HG03139 (cell line): ENCODE results near the gene SIM1.

Experiments
- ATAC-seq: cut with Tn5 transposase; IDR thresholded peaks from one replicate; pipeline ENCODE4 v1.9.1; 2021; ENCODE audit not compliant: unreplicated experiment

Gene SIM1

GRCh38 chr6:100473182-100473581 lies 8.5 kb upstream of the SIM1 start:
- no peak for ATAC-seq

DNA sequence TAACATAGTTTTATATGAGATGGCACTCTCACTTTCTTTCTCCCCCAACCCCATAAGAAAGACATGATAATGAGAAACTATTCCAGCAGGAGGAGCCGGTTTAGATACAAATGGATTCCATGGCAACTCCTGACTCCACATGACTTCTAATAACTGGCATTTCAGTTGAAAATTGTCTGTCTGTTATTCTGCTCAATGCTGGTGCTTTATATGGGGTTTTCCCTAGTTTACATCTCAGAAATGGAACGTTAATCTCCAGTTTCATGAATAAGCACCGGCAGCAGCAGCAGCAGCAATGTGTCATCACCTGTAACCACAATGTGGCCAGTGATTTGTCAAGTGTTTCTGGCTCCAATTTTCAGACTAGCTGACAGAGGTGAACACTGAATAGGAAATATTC lies 8.0 kb upstream of the SIM1 start:
- peak; percentile 91 for ATAC-seq

- ATAC-seq = no peak
Observed at GRCh38 chr6:100470422-100471120, 5.8 kb upstream of the SIM1 start.

GRCh38 chr6:100469101-100469859 lies 4.6 kb upstream of the SIM1 start:
- ATAC-seq = no peak

- ATAC-seq = no peak
Observed at GRCh38 chr6:100468016-100468622, 3.4 kb upstream of the SIM1 start.

- ATAC-seq = no peak
Observed at GRCh38 chr6:100467129-100468015, 2.7 kb upstream of the SIM1 start.

DNA sequence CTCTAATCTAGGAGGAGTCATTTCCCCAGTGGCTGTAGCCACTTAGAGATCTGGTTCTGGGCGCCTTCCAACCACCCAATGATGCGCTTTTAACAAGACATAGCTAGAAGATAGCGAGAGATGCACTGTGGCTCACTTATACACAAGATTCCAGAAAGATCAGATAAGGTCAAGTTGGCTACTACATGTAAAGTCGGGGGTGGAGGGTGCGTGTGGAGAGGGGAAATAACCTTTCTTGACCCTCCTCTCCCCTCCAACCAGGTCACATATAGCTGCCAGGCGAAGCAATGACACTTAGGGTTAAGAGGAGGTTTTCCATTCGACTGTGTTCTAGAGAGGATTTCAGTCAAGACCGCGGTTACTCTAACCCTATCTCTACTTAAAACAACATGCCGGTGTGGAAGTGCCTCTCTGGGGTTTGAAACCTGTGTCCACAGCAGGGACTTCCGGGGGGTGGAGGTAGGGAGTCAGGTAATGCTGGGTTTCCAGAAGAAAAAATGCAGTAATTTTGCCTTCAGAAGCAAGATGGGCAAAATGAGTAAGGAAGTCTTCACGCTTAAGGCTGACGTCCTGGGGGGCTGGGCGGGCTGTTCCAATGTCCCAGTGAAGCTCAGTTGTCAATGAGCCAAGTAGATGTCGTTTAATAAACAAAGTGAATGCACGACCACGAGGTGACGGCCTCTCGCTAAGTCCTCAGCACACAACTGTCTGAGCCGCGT lies 1.8 kb upstream of the SIM1 start:
- ATAC-seq = no peak

DNA sequence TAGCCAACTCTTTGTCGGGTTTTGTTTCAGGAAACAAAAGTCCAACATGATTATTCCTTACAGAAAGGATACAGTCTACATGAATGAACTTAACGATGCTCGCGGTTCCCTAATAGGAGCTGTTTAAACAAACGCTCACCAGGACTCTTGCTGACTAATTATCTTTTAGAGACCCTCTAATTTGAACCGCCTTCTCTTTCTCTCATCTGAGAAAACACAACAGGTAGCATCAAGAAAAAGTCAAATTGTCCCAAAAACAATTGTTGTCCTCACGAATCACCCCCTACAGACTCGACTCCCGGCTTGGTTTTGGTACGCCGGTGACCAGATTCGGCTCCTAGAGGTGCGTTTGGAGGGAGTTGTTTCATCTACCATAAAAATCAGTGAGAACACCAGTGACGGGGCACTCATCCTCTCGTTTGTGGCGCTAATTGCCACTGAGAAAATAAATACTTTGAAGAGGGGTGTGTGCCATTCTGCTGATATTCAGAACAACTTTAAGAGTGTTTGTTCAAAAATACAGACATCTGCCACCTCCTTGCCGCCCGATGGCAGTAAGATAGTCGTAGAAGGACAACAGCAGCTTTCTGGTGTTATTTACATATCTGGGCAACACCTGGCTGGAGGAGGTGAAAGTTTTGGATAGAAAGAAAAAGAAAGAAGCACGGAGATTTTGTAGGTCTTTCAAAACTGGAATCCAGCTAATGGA lies 1.1 kb upstream of the SIM1 start:
- ATAC-seq = no peak

- no peak for ATAC-seq
Observed at GRCh38 chr6:100464162-100464851, 414 bp downstream of the SIM1 start.

- no peak for ATAC-seq
Observed at GRCh38 chr6:100463630-100464161, 1.0 kb downstream of the SIM1 start.

- ATAC-seq = no peak
Observed at GRCh38 chr6:100462706-100463629, 1.8 kb downstream of the SIM1 start.

DNA sequence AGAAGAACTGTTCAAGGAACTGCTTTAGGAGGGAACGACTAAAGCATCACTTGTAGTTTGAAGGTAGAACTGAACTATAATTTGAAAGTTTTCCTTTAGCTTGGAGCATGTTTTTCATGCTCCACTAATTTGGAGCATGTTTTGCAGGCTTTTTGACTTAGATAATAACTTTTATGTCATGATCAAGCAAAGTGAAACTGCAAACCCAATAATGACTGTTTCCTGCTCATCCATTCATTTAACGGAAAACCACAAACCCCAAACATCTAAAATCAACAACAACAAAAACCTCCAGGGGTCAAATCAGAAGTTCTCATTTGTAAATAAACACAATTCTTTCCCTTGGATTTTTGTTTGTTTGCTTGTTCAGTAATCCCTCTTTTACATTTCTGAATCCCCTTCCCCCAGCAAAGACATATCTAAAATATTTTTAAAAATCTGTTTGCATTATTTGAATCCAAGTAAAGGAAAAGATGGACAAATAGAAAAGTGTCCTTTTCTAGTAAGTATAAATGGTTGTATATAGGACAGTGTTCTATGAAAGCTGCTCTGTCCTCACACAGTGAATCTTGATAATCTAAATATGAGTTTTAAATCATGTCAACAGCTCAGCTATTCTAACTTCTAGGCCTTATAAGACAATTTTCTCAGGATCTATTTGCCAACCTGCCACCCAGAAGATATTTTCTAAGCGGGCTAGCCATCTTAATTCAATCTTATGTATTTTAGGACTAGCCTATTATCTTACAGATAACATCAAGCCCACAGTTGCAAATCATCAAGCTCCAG lies 2.6 kb downstream of the SIM1 start:
- no peak for ATAC-seq

- no peak for ATAC-seq
Observed at GRCh38 chr6:100461278-100461916, 3.3 kb downstream of the SIM1 start.

- no peak for ATAC-seq
Observed at GRCh38 chr6:100460650-100461204, 4.0 kb downstream of the SIM1 start.

GRCh38 chr6:100459592-100460184 lies 5.0 kb downstream of the SIM1 start:
- ATAC-seq = no peak
